B cell (primary cell): ENCODE results near the gene FBXW5. TPM values are rescaled to one million over a fixed set of nuclear protein-coding genes. Genes with fewer than 3 reads are reported as not detected.

ENCODE experiments used
- ATAC-seq: fragments of 200-7000 bp; cut with Tn5 transposase; one replicate; pipeline ENCODE4 v1.10.0; 2021; ENCODE audit warnings: low read depth, mild to moderate bottlenecking, moderate number of reproducible peaks, moderate library complexity
- CTCF ChIA-PET: fragments of 350-600 bp; sonication (Branson Sonifier 250); formaldehyde crosslinking; loops from one replicate; lab custom pipeline; 2021; ENCODE audit warnings: antibody characterized with exemption, inconsistent platforms; lab: Charles Lee
- POLR2A ChIA-PET: fragments of 350-600 bp; sonication (Branson Sonifier 250); formaldehyde crosslinking; loops from one replicate; lab custom pipeline; 2021; ENCODE audit warnings: antibody characterized with exemption; lab: Charles Lee
- DNase-seq: peaks from one replicate; pipeline ENCODE4 v3.0.0; 2013
- H2AFZ ChIP-seq: 2 replicates; pipeline ENCODE4 v1.6.1; 2012; ENCODE audit warnings: mild to moderate bottlenecking, low read depth, low read length; ENCODE audit not compliant: insufficient read depth, poor library complexity, severe bottlenecking
- H3K27ac ChIP-seq, 2 donors: 1 replicate in 1 of 2; 2 replicates in 1 of 2; pipeline ENCODE4 v1.5.1; 2012 to 2013; ENCODE audit warnings: low read length in 2 of 2, mild to moderate bottlenecking in 2 of 2, moderate library complexity in 1 of 2
- H3K27me3 ChIP-seq, 4 experiments: fragments of 200-600 bp in 1 of 4; sonication (generic) in 1 of 4; replicated peaks in 1 of 4; 1 replicate in 2 of 4; 2 replicates in 2 of 4; pipeline versions ENCODE4 v1.6.1 to v1.7.0; 2013 to 2016; ENCODE audit warnings: low read length in 3 of 4, mild to moderate bottlenecking in 2 of 4, mixed read lengths in 1 of 4, moderate library complexity in 1 of 4; ENCODE audit not compliant: insufficient read depth in 4 of 4, control insufficient read depth in 3 of 4; ENCODE audit errors: control extremely low read depth in 1 of 4
- H3K36me3 ChIP-seq, 2 experiments: replicated peaks in 1 of 2; 1 replicate in 1 of 2; 2 replicates in 1 of 2; pipeline versions ENCODE4 v1.6.1 to v1.7.1; 2013; ENCODE audit warnings: low read length in 1 of 2; ENCODE audit not compliant: insufficient read depth in 2 of 2, control insufficient read depth in 1 of 2; ENCODE audit errors: control extremely low read depth in 1 of 2, extremely low read depth in 1 of 2
- H3K4me1 ChIP-seq, 2 donors: fragments of 200-600 bp in 1 of 2; sonication (generic) in 1 of 2; 1 replicate in 1 of 2; 2 replicates in 1 of 2; pipeline versions ENCODE4 v1.5.1 to v1.6.1; 2013 to 2017; ENCODE audit warnings: low read length in 2 of 2; ENCODE audit not compliant: control insufficient read depth in 2 of 2, insufficient read depth in 2 of 2
- H3K4me2 ChIP-seq: replicated peaks from 2 replicates; pipeline ENCODE3; 2012; ENCODE audit warnings: mild to moderate bottlenecking, low read depth, low read length; ENCODE audit not compliant: poor library complexity, severe bottlenecking
- H3K4me3 ChIP-seq, 5 experiments: fragments of 200-600 bp in 1 of 5; sonication (generic) in 1 of 5; 1 replicate in 3 of 5; 2 replicates in 2 of 5; pipeline versions ENCODE4 v1.5.1 to v1.7.0; 2011 to 2016; ENCODE audit warnings: low read length in 4 of 5, mild to moderate bottlenecking in 4 of 5, low read depth in 2 of 5, control low read depth in 1 of 5, moderate library complexity in 1 of 5; ENCODE audit not compliant: insufficient read depth in 1 of 5; ENCODE audit errors: control extremely low read depth in 1 of 5, extremely low read depth in 1 of 5
- H3K79me2 ChIP-seq: fragments of 200-600 bp; sonication (generic); one replicate; pipeline ENCODE4 v1.6.0; 2016; ENCODE audit warnings: low read length; ENCODE audit not compliant: control insufficient read depth, insufficient read depth
- H3K9ac ChIP-seq: fragments of 200-600 bp; sonication (generic); 2 replicates; pipeline ENCODE4 v1.6.1; 2017; ENCODE audit warnings: mild to moderate bottlenecking, low read length, moderate library complexity
- H3K9me3 ChIP-seq, 3 donors: one replicate each; pipeline versions ENCODE4 v1.6.1 to v1.7.1; 2013; ENCODE audit warnings: low read length in 2 of 3; ENCODE audit not compliant: control insufficient read depth in 2 of 3, insufficient read depth in 1 of 3; ENCODE audit errors: control extremely low read depth in 1 of 3
- H4K20me1 ChIP-seq: 2 replicates; pipeline ENCODE4 v1.6.0; 2012; ENCODE audit warnings: mild to moderate bottlenecking, low read length; ENCODE audit not compliant: insufficient read depth, control insufficient read depth, poor library complexity, severe bottlenecking
- H3K27ac Mint-ChIP-seq: one replicate; pipeline ENCODE4 v1.8.0; 2021; ENCODE audit warnings: mixed read lengths
- H3K27me3 Mint-ChIP-seq: one replicate; pipeline ENCODE4 v1.8.0; 2021; ENCODE audit warnings: mixed read lengths
- H3K4me1 Mint-ChIP-seq: one replicate; pipeline ENCODE4 v1.8.0; 2021; ENCODE audit warnings: mixed read lengths
- H3K4me3 Mint-ChIP-seq: one replicate; pipeline ENCODE4 v1.8.0; 2021; ENCODE audit warnings: mixed read lengths
- H3K9me3 Mint-ChIP-seq: one replicate; pipeline ENCODE4 v1.8.0; 2022; ENCODE audit warnings: mixed read lengths; ENCODE audit not compliant: insufficient read depth
- CTCF ChIP-seq: fragments of 200-600 bp; IDR thresholded peaks from one replicate; pipeline ENCODE4 v1.8.0; 2022; ENCODE audit warnings: antibody characterized with exemption, mild to moderate bottlenecking
- EZH2 ChIP-seq: IDR thresholded peaks from 2 replicates; pipeline ENCODE4 v1.6.1; 2012; ENCODE audit warnings: borderline replicate concordance, low read depth, mild to moderate bottlenecking, moderate library complexity, low read length; ENCODE audit not compliant: insufficient read depth, poor library complexity, severe bottlenecking
- WGBS: methylation state at CpG from one replicate; pipeline ENCODE4 v1.1.5; 2013; ENCODE audit warnings: missing lambda C conversion rate; ENCODE audit not compliant: insufficient coverage; 5-methylcytosine and 5-hydroxymethylcytosine counted together
- intact Hi-C: fragments of 100-400 bp; cut with micrococcal nuclease; formaldehyde crosslinking; loops from one replicate; pipeline ENCODE4 v1.10.0; 2022
- polyA plus RNA-seq: library from polyadenylated mRNA; depleted of rRNA; stranded (reverse); fragments of >200 nt; gene quantifications from 2 replicates; pipeline ENCODE4 v1.2.3, GENCODE V29; 2012
- total RNA-seq, 2 donors: library from RNA; stranded (reverse); fragments of 120-200 nt in 1 of 2; gene quantifications; 1 replicate in 1 of 2; 2 replicates in 1 of 2; pipeline versions ENCODE4 v1.2.3 to v1.2.4, GENCODE V29; 2013 to 2022

The FBXW5 gene
- total and polyA plus RNA-seq, 2 donors (not counting 1 experiment from before 2014, with no cell fraction given): 99.6 to 195 TPM

- Histone ChIP-seq H3K9ac (no peak overlapping the region), H3K4me3 (no peak overlapping the region)
Measured at GRCh38 chr9:136937186-136938001, 7.1 kb downstream of the FBXW5 start.

More at GRCh38 chr9:136937186-136938001, 7.1 kb downstream of the FBXW5 start:
- no peaks in the 10 kb centered on the region for H3K9me3 Mint-ChIP-seq
- WGBS: 92% methylated on average over 15 of the region's 15 CpGs
- no peaks in the 10 kb centered on the region for H3K27me3 Mint-ChIP-seq
- H3K27ac ChIP-seq: no peak overlapping the region
- H3K27ac Mint-ChIP-seq: no peak overlapping the region
- no peak overlapping the region for H3K4me3 Mint-ChIP-seq
- H4K20me1 ChIP-seq: peaks cover 58% of the 10 kb centered on the region
- no peak for ATAC-seq
- DNase-seq: no peak
- H3K4me1 ChIP-seq: no peaks in the 10 kb centered on the region
- peaks cover 8% of the 10 kb centered on the region for H3K79me2 ChIP-seq
- H3K27me3 ChIP-seq: no peaks in the 10 kb centered on the region
- H3K4me1 Mint-ChIP-seq: peaks cover 2% of the 10 kb centered on the region
- ChIA-PET POLR2A (interaction anchor here (0.7 kb wide), 1 partner anchor 327 kb away, joined by 4 read pairs; no protein-coding TSS in a partner anchor), CTCF (interaction anchor here (0.7 to 1.7 kb wide), 6 partner anchors 11 to 130 kb away, joined by 3 to 5 read pairs (median 3); no protein-coding TSS in a partner anchor)
- no peak overlapping the region for H3K4me2 ChIP-seq
- TF ChIP-seq CTCF: no peak
- no peak for TF ChIP-seq EZH2
- H3K36me3 ChIP-seq: peaks cover 2 to 28% of the 10 kb centered on the region in 2 experiments
- intact Hi-C loops: no loop called here
- no peak overlapping the region for H2AFZ ChIP-seq
- no peaks in the 10 kb centered on the region for H3K9me3 ChIP-seq
